ENCODE results near the gene DCLK2. TPM values are rescaled to one million over a fixed set of nuclear protein-coding genes. Genes with fewer than 3 reads are reported as not detected.
A peak's percentile ranks its signal among the peaks of the same experiment; 100 is the strongest.

Gene DCLK2
- total and polyA plus RNA-seq, 11 donors = 6.4 to 38.4 (median 15.4) TPM

DNA sequence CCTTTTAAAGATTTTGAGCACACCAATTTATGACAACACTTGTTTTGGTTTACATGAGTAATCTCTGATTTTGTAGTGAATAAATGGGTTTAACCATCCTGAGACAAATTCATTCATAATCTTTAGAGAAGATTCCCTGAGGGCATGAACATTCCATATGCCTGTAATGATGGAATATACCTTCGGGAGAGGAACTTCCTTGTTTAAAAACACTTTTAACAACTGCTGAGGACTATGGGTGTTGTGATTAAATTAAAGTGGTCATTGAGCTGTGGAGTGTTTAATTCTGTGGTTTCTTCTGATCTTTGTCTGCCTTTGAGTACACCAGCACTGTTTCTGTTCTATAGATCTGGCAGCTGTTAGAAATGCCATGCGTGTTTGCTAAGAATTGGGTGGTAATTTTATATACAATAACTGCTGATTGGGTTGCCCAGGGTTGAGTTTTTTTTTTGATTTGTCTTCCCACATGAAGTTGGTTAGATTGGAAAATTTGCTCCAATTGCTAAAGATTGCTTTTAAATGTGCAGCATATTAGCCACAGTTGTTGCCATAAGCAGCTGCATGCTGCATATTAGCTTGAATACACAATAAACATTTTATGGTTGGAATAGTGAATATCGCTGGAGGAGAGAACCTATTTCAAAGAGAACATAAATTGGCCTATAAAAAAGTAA, 86.8 kb downstream of the DCLK2 start:
- H3K27me3 ChIP-seq = no peaks in the 10 kb centered on the region
- H3K4me3 ChIP-seq = no peak overlapping the region
- H3K27ac ChIP-seq = peak overlapping the region in 4 of 12 donors; percentile 33 to 65 (median 57)
- DNase-seq (no peak), ATAC-seq (no peak)
- H3K4me1 ChIP-seq = peaks cover 0 to 37% (median 14%) of the 10 kb centered on the region in 12 donors
- TF ChIP-seq POLR2A (IDR thresholded peaks at IDR 0.05) = no peak
- TF ChIP-seq, protein P1, sequence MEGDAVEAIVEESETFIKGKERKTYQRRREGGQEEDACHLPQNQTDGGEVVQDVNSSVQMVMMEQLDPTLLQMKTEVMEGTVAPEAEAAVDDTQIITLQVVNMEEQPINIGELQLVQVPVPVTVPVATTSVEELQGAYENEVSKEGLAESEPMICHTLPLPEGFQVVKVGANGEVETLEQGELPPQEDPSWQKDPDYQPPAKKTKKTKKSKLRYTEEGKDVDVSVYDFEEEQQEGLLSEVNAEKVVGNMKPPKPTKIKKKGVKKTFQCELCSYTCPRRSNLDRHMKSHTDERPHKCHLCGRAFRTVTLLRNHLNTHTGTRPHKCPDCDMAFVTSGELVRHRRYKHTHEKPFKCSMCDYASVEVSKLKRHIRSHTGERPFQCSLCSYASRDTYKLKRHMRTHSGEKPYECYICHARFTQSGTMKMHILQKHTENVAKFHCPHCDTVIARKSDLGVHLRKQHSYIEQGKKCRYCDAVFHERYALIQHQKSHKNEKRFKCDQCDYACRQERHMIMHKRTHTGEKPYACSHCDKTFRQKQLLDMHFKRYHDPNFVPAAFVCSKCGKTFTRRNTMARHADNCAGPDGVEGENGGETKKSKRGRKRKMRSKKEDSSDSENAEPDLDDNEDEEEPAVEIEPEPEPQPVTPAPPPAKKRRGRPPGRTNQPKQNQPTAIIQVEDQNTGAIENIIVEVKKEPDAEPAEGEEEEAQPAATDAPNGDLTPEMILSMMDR (IDR thresholded peaks at IDR 0.05) = no peak
- WGBS, 4 donors = 82 to 90% (median 88%) methylated on average over 3 of the region's 3 CpGs
- H3K36me3 ChIP-seq = peaks cover 0 to 3% (median 0%) of the 10 kb centered on the region in 9 donors
- intact Hi-C loops (cut with DNase I) = no loop called here
- no peaks in the 10 kb centered on the region for H3K9me3 ChIP-seq

DNA sequence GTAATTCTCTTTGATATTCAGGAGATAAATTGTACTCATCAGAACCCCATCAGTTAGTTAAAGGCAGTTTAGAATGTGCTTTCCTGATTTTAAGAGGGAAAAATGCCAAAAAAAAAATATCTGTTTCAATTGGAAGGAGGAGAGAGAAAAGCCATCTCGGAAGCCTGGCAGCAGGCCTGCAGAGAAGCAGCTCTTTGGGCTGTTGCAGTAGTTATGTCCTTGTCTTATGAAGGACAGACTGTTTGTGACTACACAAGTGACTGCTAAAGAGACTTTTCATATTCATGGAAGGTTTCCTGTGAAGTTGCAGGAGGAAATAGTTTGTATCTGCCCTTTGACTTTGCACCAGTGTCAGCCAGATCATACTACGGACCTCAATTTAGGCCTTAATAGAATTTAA, 88.8 kb downstream of the DCLK2 start:
- H3K4me1 ChIP-seq = peaks cover 0 to 23% (median 9%) of the 10 kb centered on the region in 12 donors
- no peak for TF ChIP-seq POLR2A (IDR thresholded peaks at IDR 0.05)
- TF ChIP-seq, protein P1 (IDR thresholded peaks at IDR 0.05) = no peak
- H3K27ac ChIP-seq = peak overlapping the region in 9 of 12 donors; percentile 4 to 72 (median 50)
- peaks cover 0 to 3% (median 0%) of the 10 kb centered on the region in 9 donors for H3K36me3 ChIP-seq
- no peaks in the 10 kb centered on the region for H3K27me3 ChIP-seq
- H3K9me3 ChIP-seq = no peaks in the 10 kb centered on the region
- intact Hi-C loops (cut with DNase I) = no loop called here
- DNase-seq = no peak
- peak in 3 of 4 donors; percentile 55 to 75 (median 58) for ATAC-seq
- 30 to 46% (median 37%) methylated on average over 2 of the region's 2 CpGs for WGBS, 4 donors
- H3K4me3 ChIP-seq = no peak overlapping the region

DNA sequence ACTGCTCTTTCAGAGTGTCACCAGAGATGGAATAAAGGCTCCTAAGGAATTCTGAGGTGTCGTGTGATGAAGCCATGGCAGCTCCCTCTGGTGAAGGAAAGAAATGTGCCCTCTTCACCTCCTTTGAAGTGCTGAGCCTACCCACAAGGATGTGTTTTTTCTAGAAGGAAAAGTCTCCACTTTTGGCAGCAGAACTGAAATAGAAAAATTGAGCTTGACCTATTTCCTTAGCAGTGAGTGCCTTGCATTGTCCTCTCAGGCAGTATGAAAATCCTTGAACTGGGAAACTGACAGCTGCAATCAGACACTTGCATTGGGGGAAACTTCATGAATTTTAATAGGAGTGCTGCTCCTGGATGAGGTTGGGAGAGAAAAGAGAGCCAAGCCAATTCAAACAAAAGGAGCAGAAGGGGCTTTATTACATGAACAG, 95.2 kb downstream of the DCLK2 start:
- Histone ChIP-seq H3K27me3 (no peaks in the 10 kb centered on the region), H3K36me3 (no peaks in the 10 kb centered on the region), H3K4me3 (no peak overlapping the region), H3K9me3 (no peaks in the 10 kb centered on the region), H3K27ac (peak overlapping the region in 9 of 12 donors; percentile 11 to 70 (median 64)), H3K4me1 (peaks cover 0 to 53% (median 44%) of the 10 kb centered on the region in 12 donors)
- no peak for DNase-seq
- TF ChIP-seq, protein P1 (IDR thresholded peaks at IDR 0.05) = no peak
- TF ChIP-seq POLR2A (IDR thresholded peaks at IDR 0.05) = no peak
- 37 to 50% (median 42%) methylated on average over 1 of the region's 1 CpG for WGBS, 4 donors
- peak in 3 of 4 donors; percentile 23 to 41 (median 29) for ATAC-seq
- intact Hi-C loops (cut with DNase I) = loop anchor here in 3 of 10 donors (5.0 to 10.0 kb wide), 3 partner anchors 89 to 99 kb away; partner anchors contain the start of gene DCLK2 (in 2 of the 3)

DNA sequence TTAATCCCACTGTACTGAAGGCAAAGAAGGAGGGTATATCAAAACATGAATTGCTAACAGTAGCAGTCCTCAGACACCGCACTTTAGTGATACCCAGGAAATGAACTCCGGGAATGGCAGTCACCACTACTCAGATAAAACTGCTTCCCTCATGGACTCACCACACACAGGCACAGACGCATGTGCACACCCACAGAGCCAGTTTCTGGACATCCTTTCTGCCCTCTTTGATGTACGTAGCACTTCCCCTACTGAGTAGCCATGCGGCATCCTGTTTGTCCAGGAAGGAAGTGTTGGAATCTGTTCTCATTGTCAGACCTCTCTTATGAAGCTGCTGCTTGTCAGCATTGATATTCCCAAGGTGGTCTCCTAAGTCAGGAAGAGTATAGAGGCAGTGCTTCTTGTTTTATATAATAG, 95.7 kb downstream of the DCLK2 start:
- H3K4me1 ChIP-seq = peaks cover 0 to 53% (median 45%) of the 10 kb centered on the region in 12 donors
- H3K36me3 ChIP-seq = no peaks in the 10 kb centered on the region
- TF ChIP-seq POLR2A (IDR thresholded peaks at IDR 0.05) = no peak
- TF ChIP-seq, protein P1 (IDR thresholded peaks at IDR 0.05) = no peak
- H3K4me3 ChIP-seq = peak overlapping the region in 1 of 12 donors; percentile 2
- no peaks in the 10 kb centered on the region for H3K9me3 ChIP-seq
- intact Hi-C loops (cut with DNase I) = loop anchor here in 3 of 10 donors (5.0 to 10.0 kb wide), 3 partner anchors 89 to 99 kb away; partner anchors contain the start of gene DCLK2 (in 2 of the 3)
- peak in 3 of 4 donors; percentile 70 to 88 (median 75) for ATAC-seq
- peak in 4 of 5 donors; percentile 24 to 34 (median 33) for DNase-seq
- peak overlapping the region in 9 of 12 donors; percentile 11 to 71 (median 65) for H3K27ac ChIP-seq
- H3K27me3 ChIP-seq = no peaks in the 10 kb centered on the region
- WGBS, 4 donors = 32 to 46% (median 35%) methylated on average over 5 of the region's 5 CpGs
